GM19468 (cell line): ENCODE results near the gene MAMDC4.
"Not testable (repeated sequence)": the region's sequence is repeated elsewhere in the genome, so short reads cannot be mapped to it uniquely, and the experiment has no call there.

Experiments used
- ATAC-seq: cut with Tn5 transposase; IDR thresholded peaks from one replicate; pipeline ENCODE4 v1.9.1; 2021; ENCODE audit warnings: mild to moderate bottlenecking, moderate library complexity, moderate number of reproducible peaks; ENCODE audit not compliant: unreplicated experiment; ENCODE audit errors: extremely low read depth

MAMDC4 gene

GRCh38 chr9:136824496-136825225 lies 27.5 kb upstream of the MAMDC4 start:
- no peak for ATAC-seq

- no peak for ATAC-seq
Measured at GRCh38 chr9:136825295-136826187, 26.6 kb upstream of the MAMDC4 start.

DNA sequence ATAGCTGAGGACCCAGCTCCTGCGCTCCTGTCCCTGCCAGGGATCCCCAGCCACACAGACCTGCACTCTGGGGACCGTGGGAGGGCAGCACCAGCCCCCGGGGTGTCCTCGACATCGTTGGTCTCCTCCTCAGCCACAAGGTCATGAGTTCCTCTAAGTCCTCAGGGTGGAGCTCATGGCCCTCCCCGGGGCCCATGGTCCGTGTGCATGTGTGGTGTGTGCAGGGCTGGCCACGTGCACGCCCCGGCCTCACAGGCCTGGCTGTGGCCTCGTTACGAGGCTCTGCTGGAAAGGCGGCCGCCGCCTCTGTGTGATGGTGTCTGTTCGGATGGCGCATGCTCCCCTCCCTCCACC lies 26.0 kb upstream of the MAMDC4 start:
- no peak for ATAC-seq

DNA sequence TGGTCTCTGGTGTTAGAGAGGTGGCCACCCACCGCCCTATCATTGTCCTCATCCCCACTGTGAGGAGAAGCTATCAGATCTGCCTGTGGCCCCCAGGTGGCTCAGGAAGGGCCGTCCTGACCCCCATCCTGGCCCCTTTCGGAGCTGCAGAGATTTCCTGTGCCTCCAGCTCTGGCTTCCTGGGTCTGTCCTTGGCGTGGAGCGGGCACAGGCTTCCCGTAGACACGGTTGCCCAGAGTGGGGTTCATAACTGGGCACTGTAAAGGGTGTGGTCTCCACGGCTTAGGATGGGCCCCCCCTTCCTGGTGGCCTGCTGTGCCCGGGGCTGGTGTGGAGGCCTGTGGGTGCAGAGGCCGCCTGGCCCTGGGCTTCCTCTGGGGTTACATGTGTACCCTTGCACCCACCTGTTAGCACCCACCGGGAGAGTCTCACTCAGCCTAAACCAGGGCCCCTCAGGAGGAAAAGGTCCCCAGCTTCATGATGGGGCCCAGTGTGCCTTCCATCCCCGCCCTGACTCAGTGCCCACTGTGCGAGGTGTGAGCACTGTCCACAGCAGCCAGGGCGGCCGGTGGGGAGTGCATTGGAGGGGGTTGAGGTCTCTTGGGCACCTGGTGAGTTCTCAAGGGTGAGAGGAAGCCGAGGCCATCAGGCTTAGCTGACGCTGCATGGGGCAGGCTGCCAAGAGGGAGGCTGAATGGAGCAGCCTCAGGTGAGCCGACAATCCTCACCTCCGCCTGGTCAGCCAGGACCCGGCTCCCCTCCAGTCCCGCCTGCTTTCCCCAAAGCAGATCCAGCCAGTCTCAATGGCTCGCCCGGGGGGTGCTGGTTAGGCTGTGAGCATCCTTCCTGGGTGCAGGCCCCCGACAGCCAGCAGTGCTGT lies 25.2 kb upstream of the MAMDC4 start:
- ATAC-seq = no peak

DNA sequence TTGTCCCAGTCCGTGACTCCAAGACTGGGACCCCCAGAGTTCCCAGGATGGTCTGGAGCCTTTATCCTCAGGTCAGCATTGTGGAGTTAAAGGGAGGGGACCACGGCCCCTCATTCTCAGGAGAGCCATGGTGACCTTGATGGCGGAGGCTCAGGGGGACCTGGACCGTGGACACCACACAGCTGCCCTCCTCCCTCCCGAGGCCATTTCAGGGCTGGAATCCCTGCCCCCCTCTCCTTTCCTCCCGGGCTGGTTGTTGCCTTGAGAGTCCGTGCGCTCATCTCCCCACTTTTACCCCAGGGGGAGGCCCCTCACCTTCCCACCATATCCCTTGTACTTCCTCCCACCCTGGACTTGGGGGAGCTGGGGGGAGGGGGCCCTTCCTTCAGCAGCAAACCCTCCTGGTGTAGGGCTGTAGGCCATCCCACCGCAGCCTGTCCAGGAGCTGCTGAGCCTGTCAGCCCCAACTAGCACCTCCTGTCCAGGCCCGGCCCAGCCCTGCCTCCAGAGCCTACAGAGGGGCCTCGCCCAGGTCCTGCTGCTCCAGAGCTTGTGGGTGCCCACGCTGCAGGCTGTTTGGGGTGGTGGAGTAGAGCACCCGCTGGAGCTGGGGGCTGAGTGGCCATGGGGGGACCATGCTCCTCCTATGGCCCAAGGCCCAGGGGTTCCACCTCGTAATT lies 24.2 kb upstream of the MAMDC4 start:
- ATAC-seq = no peak

DNA sequence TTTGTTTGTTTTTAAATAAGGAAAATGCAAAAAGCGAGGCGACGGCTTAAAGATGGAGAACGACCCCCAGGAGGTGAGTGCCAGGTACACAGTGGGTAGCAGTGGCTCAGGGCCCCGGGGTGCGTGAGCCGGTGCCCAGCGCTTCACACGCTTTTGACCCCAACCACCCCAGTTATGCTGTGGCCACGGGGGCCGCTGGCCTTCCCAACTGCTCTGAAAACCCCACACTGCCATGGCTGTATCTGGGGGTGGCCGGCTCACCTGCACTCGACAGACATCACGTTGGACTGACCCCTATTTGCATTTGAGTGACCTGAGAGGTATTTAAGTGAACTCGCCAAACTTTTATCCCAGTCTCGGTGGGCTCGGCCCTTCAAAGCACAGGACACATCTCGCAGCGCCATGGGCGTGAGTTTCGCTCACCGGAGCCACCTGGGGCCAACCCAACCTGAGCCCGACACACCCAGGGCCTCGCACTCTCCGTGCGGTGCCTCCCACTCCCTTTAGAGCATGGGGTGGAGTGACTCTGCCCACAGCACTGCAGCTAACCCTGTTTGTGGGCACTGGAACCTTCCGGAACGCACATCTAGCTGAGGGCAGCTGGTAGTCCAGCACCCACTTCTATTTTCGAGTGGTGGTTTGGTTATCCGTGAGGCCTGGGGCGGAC lies 23.5 kb upstream of the MAMDC4 start:
- no peak for ATAC-seq

DNA sequence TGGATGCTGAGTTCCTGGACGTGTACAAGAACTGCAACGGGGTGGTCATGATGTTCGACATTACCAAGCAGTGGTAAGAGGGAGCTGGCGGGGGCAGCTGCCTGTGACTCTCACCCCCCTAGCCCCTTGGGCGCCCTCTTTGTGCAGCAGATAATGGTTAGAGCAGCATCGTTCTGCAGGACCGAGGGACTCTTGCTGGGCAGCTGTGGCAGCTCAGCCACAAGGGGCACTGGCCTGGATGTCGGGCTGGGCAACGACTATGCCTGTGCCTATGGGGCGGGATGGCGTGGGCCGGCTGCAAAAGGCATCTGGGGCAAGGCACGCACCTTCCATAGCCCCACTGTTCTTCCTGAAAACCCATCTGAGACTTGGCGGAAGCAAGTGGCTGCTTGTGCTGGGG lies 22.7 kb upstream of the MAMDC4 start:
- ATAC-seq = no peak

DNA sequence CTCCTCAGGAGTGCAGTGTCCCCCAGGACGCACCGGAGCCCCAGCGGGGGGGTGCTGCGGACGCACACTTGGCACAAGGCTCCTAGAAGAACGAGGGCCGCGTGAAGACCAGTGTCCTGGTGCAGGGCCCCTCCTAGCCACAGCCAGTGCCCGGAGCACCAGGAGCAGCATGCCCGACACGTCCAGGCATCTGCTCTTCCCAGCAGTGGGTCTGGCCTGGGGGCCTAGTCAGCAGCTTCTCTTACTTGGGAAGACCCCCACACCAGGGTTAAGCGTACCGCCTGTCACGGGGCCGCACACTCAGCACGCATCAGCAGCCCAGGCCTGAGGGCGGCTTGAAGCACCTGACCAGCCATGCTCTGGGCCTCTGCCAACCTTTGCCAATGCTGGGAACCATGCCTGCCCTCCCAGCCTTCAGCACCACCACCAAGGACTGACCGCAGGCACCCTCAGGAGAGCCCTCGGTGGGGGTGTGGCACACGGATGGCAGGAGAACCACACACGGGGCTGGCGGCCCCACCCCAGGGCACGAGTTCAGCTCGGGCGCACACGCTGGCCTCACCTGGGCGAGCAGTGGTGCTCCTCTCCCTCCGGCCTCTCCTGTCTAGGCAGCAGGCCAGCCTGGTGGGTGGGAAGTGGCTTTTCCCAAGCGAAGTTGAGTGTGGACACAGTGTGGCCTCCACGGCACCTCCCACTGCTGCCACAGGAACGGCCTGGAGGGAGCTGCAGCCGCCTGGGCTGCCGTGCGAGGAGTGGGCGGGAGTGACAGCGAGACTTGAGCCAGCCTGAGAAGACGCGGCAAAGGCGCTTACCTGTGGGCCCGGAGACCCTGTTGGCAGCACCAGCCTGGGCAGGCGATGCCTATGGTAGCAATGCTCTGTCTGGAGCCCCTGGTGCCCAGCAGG lies 21.9 kb upstream of the MAMDC4 start:
- no peak for ATAC-seq

DNA sequence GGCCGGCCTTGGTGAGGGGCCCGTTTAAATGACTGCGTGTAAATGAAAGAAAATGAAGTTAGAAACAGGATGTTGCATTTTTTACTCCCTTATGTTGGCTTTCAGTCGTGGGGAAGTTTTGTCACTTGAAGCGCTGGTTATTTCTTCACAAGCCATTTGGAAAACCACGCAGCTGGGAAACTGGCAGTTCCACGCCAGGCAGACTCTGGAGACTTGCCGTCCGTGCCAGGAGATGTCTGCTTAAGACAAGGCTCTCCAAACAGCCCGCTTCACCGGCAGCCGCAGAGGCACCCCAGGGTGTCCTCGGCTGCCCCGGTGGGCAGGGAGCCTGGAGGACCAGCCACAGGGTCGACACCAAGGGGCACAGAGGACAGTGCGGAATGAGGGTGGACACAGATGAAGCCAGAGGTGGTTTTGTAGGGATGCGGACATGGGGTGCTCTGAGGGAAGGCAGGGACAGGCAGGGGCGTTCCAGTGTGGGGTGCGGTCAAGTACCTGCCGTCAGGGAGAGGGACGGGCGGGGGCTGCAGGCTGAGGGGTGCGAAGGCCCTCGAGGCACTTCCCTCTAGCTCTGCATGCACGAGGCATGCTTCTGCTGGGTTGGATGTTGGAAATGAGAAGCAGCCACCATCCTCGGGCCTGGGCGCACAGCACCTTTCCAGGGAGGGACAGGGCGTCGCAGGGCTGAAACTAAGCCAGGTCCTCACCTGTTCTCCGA lies 21.0 kb upstream of the MAMDC4 start:
- no peak for ATAC-seq

GRCh38 chr9:136831720-136832104 lies 20.4 kb upstream of the MAMDC4 start:
- no peak for ATAC-seq

GRCh38 chr9:136832581-136832980 lies 19.6 kb upstream of the MAMDC4 start:
- no peak for ATAC-seq

GRCh38 chr9:136833381-136834048 lies 18.6 kb upstream of the MAMDC4 start:
- ATAC-seq = not testable (repeated sequence)

GRCh38 chr9:136835162-136835931 lies 16.8 kb upstream of the MAMDC4 start:
- no peak for ATAC-seq

- ATAC-seq = no peak
Measured at GRCh38 chr9:136835932-136836904, 15.9 kb upstream of the MAMDC4 start.

- no peak for ATAC-seq
Measured at GRCh38 chr9:136837146-136837855, 14.8 kb upstream of the MAMDC4 start.
